Omental fat pad (tissue), 4 donors: ENCODE results near the gene ISG15. TPM values are rescaled to one million over a fixed set of nuclear protein-coding genes. Genes with fewer than 3 reads are reported as not detected.

Source experiments
- ATAC-seq: fragments of 150-250 bp; one replicate; pipeline ENCODE4 v1.9.1; 2016; ENCODE audit warnings: mild to moderate bottlenecking, moderate library complexity; ENCODE audit not compliant: low FRiP score
- DNase-seq: peaks from one replicate; pipeline ENCODE4 v3.0.0-alpha.2; 2019; ENCODE audit warnings: low spot score
- CTCF ChIP-seq, 3 donors: fragments of 450-650 bp; IDR thresholded peaks; one replicate each; pipeline ENCODE4 v1.5.1; 2016 to 2017; ENCODE audit warnings: antibody characterized with exemption in 3 of 3, mild to moderate bottlenecking in 3 of 3, moderate library complexity in 2 of 3
- total RNA-seq, 4 donors: library from RNA; depleted of rRNA; stranded (reverse); fragments of >200 nt; gene quantifications; one replicate each; pipeline ENCODE4 v1.1.0, GENCODE V29; 2016

The ISG15 gene
- total RNA-seq, 4 donors from 2014 or later, result 27.7 to 84.3 (median 32.6) TPM

DNA sequence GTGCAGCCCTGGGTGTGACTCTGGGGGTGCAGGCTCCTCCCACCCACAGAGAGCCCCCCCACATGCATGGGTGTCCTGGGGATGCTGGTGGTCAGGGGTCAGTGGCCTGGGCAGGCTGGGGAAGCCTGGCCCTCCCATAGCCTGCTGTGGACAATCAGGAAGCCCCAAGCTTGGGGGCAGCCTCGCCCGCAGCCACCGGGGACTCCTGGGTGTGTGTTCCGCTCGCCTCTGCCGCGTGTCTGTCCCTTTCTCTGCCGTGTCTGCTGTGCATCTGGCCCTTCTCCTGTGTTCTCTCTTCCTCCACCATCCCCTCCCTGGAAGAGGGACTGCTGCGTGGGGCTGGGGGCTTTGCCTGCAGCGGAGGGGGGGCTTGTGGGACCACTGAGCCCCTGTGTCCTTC, 29.5 kb downstream of the ISG15 start:
- TF ChIP-seq CTCF (IDR thresholded peaks at IDR 0.05), result no peak
- ATAC-seq, result no peak
- no peak for DNase-seq

GRCh38 chr1:1043411-1043810, 30.1 kb downstream of the ISG15 start:
- no peak for TF ChIP-seq CTCF (IDR thresholded peaks at IDR 0.05)
- DNase-seq, result no peak
- no peak for ATAC-seq

GRCh38 chr1:1043921-1044320, 30.6 kb downstream of the ISG15 start:
- no peak for TF ChIP-seq CTCF (IDR thresholded peaks at IDR 0.05)
- DNase-seq, result no peak
- ATAC-seq, result no peak

DNA sequence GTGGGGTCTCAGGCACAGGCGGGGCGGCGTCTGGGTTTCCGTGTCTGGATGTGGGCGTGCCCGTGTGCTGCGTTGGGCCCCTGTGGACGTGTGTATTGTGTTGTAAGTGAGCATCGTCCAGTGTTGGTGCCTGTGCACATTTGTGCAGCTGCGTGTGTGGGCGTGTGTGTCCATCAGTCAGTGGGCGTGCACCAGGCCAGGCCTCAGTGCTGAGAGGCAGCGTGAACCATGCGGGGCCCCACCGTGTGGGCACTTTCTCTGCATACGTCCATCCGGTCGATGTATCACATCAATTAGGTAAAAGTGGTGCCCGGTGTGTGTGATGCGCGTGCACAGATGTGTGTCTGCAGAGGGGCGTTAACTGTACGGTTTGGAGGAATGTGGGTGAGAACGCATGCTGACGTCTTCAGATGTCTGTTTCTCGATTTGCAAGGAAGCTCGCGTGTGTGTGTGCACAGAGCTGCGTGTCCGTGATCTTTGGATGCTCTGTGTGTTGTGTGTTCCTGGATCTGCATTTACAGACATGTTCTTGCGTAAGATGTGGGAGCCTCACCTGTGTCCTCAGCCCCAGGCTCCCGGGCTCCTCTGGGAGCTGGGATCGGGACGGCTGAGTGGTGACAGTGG, 31.3 kb downstream of the ISG15 start:
- no peak for TF ChIP-seq CTCF (IDR thresholded peaks at IDR 0.05)
- ATAC-seq (no peak), DNase-seq (no peak)

- DNase-seq, result no peak
- TF ChIP-seq CTCF (IDR thresholded peaks at IDR 0.05), result no peak
- ATAC-seq, result no peak
Observed at GRCh38 chr1:1045129-1045528, 31.8 kb downstream of the ISG15 start.

- no peak for TF ChIP-seq CTCF (IDR thresholded peaks at IDR 0.05)
- DNase-seq (no peak), ATAC-seq (no peak)
Observed at GRCh38 chr1:1046243-1046642, 32.9 kb downstream of the ISG15 start.

GRCh38 chr1:1046767-1047166, 33.5 kb downstream of the ISG15 start:
- no peak for TF ChIP-seq CTCF (IDR thresholded peaks at IDR 0.05)
- DNase-seq, result no peak
- ATAC-seq, result no peak
